Urothelium cell line (cell line): Measurements from ENCODE around the gene KCNK10.

Experiments used
- DNase-seq: peaks from one replicate; pipeline ENCODE4 v3.0.0; 2011; ENCODE audit warnings: low spot score, mixed read lengths
- FAIRE-seq: peaks from 2 replicates; lab custom pipeline; 2011; peaks lifted over from hg19 to GRCh38; lab: Jason Lieb, UNC

KCNK10 gene

GRCh38 chr14:88231603-88232002, 91.5 kb downstream of the KCNK10 start:
- DNase-seq (no peak), FAIRE-seq (no peak)

- peak; percentile 17 for FAIRE-seq
- DNase-seq, result no peak
Observed at GRCh38 chr14:88229428-88229827, 93.6 kb downstream of the KCNK10 start.

- DNase-seq (peak; percentile 49), FAIRE-seq (no peak)
Observed at GRCh38 chr14:88228522-88229236, 94.4 kb downstream of the KCNK10 start.

DNA sequence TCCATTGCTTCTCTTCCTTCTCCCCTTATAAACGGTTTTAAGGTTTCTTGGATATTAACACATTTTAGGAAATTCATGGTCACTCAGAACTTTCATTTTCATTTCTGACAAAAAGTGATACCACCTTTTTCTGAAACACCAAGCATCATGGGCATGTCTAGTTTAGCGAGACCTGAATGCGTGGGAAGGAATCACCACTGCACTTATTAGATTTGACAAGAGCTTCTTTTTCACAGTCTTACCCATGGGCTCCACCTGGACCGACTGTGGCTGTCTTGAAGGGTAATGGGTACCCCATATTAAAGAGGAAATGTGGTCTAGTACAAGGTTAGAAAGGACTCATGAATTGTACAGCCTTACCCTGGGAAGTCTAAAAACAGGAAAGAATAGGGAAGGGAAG, 95.4 kb downstream of the KCNK10 start:
- FAIRE-seq, result no peak
- no peak for DNase-seq

GRCh38 chr14:88225721-88226120, 97.3 kb downstream of the KCNK10 start:
- DNase-seq (no peak), FAIRE-seq (no peak)

DNA sequence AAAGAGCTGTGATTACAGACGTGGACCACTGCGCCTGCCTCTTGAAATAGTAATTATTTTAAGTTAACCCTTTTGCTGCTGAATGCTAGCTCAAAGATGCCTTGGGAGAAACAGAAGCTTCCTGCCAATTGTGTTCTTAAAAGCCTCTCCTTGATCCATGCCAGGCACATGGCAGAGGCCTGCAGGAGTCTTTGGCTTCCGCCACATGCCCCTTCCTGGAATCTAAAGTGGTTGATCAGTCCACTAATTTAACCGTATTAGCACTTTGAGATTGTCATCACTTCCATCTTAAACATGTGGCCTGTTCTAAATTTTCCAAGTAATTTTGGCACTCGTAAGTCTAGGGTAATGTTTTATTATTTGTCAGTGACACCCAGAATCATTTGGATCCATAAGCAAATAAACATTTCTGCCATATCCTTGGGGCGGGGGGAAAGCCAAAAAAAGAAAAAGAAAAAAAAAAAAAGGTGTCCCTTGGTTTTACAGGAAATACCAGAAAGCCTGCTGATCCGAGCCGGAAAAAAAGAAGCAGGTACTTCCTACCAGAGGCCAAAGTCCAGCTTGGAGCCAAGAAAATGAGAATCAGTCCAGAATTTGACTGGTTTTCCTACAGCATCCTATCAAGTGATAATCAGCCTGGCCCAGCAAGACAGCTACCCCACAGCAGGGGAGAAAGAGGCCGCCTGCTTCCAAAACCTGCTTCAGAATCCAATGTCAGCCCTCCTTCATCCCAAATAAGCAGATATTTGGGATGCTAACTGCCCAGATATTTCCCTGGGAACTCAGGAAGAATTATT, 104.8 kb downstream of the KCNK10 start:
- FAIRE-seq, result no peak
- DNase-seq, result no peak

GRCh38 chr14:88212691-88213090, 110.4 kb downstream of the KCNK10 start:
- FAIRE-seq (no peak), DNase-seq (no peak)

- FAIRE-seq, result no peak
- DNase-seq, result no peak
Observed at GRCh38 chr14:88210426-88210825, 112.6 kb downstream of the KCNK10 start.

DNA sequence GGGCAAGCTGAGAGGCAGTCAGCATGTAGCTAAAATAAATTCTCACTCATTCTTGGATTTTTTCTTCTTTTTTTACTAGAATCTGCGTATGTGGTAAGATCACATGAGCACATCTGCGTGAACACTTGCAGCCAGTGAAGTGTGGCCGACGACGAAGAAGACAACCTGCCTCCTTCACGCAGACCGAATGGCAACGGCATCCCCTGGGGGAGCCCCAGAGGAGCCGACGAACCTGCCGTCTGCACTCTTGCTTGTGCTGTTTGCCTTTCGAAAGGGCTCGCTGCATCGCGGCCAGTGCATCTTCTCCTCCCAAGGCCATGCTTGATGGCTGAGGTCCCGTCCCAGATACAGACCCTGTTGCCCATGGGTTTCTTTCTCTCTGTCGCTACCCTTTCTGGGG, 113.8 kb downstream of the KCNK10 start:
- no peak for FAIRE-seq

GRCh38 chr14:88208858-88209257, 114.2 kb downstream of the KCNK10 start:
- DNase-seq (no peak), FAIRE-seq (no peak)

More for the DNA sequence above, 113.8 kb downstream of the KCNK10 start:
- DNase-seq, result no peak

DNA sequence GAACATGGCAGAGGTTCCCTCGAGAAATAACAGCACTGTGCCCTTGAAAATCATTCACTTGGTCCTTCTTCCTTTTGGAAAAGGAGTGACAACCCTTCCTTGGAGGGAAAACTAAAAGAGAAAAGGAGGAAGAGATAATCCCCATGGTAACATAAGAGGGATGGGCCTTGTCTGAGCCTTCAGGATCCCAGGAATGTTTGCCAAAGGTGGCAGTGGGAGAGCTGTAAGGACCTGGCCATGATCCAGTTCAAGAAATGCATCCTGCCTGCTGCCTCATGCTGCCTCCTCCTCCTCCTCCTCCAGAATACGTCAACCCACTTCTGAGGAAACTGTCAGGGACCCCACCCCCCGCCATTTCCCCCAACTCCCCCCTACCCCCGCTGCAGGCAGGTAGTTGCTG, 118.8 kb downstream of the KCNK10 start:
- DNase-seq, result peak; percentile 22
- FAIRE-seq, result no peak

- FAIRE-seq, result no peak
- DNase-seq, result no peak
Observed at GRCh38 chr14:88203291-88203690, 119.8 kb downstream of the KCNK10 start.

DNA sequence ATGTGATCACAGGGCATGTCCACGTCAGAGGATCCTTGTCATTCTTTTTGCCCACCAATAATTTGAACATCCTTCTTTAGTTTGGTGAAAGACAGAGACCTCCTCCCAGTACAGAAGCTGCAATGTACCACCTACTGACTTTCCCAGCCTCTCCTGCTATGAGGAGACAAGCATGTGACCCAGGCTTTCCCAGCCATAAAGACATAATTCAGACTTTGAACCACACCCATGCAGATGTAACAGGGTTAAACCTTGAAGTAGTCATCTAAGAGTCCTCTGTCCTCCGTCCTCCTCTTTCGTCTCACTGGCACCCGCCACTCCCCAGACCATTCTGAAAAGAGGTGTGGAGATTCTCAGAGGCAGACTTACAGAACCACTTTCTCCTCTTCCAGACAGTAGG, 120.8 kb downstream of the KCNK10 start:
- DNase-seq, result no peak
- no peak for FAIRE-seq

- FAIRE-seq (no peak), DNase-seq (no peak)
Observed at GRCh38 chr14:88201851-88202250, 121.2 kb downstream of the KCNK10 start.

DNA sequence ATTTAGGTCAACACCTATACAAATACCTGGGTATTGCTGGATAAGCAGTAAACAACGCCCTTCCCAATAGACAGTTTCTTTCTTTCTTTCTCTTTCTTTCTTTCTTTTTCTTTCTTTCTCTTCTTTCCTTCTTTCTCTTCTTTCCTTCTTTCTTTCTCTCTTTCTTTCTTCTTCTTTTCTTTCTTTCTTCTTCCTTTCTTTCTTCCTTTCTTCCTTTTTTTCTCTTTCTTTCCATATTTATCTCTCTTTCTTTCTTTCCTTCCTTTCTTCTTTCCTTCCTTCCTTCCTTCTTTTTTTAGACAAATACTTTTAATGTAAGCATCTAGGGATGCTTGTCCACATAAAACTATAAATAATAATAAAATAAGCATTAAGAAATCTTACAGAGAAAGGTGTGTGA, 123.2 kb downstream of the KCNK10 start:
- DNase-seq, result no peak
- no peak for FAIRE-seq

DNA sequence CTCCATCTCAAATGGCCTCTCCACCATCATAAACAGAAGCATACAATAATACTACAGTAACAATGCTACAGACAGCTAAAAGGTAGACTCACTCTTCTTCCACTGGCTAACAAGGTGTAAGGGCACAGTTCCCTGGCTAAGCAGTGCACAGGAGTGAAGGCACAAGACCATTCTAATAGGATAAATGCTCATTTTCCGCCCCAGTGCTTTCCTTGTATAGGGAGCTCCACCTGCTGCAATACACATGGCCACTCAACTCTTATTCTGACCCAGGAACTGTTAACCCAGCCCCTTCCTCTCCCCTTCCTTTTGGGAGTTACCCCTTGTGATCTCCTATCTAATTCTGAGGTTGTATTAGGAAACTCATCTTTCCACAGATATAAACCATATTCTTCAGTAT, 124.6 kb downstream of the KCNK10 start:
- FAIRE-seq (peak; percentile 55), DNase-seq (no peak)

DNA sequence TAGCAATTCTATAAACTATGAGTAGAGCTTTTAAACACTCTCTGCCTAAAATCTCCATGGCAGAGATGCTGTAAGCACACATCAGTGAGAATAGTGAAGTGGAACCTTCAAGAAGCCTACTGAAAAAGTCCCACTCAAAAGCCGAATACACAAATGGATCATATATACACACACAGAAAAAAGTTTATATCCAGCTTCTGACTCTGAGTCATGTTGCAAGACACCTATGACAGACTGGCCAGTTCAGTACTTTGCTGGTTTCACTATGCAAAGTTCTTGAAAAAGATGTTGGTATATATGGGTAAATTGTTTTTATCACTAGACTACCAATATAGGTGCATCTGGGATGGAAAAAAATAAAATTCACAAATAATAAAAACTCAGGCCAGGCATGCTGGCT, 126.1 kb downstream of the KCNK10 start:
- DNase-seq (no peak), FAIRE-seq (no peak)

DNA sequence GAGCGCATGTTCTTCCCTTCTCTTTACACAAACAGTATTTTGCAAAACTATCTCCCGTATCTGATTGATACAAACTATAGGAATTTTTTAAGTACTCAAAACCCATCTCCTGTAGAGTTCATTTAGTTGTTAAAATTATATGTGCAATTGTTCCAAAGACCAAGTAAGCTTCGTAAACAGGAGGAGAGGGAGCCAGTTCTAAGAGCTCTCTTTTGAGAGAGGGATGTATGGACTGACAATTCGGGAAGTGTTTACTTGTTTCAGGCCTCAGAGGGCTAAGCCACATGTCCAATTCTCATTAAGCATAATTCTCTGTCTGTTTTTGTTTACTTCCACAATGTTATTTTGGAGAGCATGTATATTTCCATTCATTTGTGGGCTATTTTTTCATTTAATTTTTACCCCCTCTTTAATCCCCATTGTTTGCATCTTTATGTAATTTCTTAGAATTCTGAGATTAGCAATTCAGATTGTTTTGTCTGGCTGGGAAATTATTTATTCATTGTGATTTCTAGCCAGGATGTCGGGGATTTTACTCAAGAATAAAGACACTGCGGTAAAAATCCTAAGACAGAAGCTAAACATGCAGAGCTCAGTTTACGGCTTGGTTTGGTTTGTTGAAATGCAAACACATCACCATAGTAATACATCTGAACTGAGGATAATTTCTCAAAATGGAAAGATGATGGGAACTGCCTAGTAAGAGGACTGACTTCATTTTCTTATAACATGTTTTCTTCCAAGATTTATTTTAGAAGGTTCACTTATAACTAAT, 126.8 kb downstream of the KCNK10 start:
- no peak for DNase-seq
- FAIRE-seq, result no peak

GRCh38 chr14:88195676-88196075, 127.4 kb downstream of the KCNK10 start:
- FAIRE-seq (peak; percentile 85), DNase-seq (no peak)

DNA sequence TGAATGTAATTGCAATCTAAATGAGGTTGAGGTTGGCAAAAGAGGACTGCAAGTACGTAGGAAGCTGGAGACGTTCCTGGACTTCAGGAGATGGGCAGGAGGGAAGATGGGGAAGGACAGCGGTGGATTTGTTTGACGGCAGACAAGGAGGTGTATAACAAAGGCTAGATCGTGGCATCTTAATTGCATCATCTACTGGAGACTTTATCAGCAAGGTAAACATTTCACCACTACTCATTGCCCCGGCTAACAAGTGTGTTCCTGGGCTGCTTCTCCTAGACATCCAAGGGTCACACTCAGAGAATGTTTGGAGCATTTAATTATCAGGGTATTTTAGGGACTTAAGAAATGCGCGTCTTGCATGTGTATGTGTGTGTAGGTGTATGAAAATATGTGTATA, 128.5 kb downstream of the KCNK10 start:
- no peak for DNase-seq
- no peak for FAIRE-seq

DNA sequence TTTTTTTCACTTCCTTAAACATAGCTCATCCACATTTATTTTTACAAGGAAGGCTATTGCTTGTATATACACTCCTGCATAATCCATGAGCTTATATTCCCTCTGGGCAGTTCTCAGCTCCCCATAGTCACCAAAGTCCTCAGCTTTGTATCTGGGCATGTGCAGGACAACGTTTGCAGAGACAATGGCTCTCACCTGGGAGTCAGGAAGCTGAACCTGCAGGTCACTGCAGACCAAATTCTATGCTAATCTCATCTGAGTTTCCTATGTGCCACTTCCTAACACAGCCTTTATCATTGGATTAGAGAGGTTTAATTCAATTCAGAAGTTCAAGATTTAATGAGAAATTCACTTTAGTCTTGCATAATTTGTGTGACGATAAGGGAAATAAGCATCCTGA, 131.5 kb downstream of the KCNK10 start:
- DNase-seq (no peak), FAIRE-seq (no peak)
